Inflammatory macrophage treated with lipopolysaccharide for 1 hour (primary cell): Measurements from ENCODE around the gene GLIS1.
"Not testable (repeated sequence)": the region's sequence is repeated elsewhere in the genome, so short reads cannot be mapped to it uniquely, and the experiment has no call there.

Experiments used
- DNase-seq, 2 donors: peaks; one replicate each; pipeline ENCODE4 v3.0.0-alpha.2; 2020 to 2022

GLIS1 gene

GRCh38 chr1:53739109-53739681, at the start of gene GLIS1:
TSS of gene GLIS1 (minus strand) at chr1:53739164. CDS start at chr1:53738064, 1,100 bp downstream.
- peak; percentile 73 to 82 for DNase-seq

GRCh38 chr1:53787655-53788054, 48.7 kb upstream of the GLIS1 start:
- DNase-seq, result no peak

- no peak for DNase-seq
These were observed 44.1 kb upstream of the GLIS1 start for GRCh38 chr1:53783056-53783455.

- no peak for DNase-seq
These were observed 42.7 kb upstream of the GLIS1 start for GRCh38 chr1:53781654-53782053.

- DNase-seq, result no peak
These were observed 38.3 kb upstream of the GLIS1 start for GRCh38 chr1:53777272-53777671.

- DNase-seq, result no peak
These were observed 32.7 kb upstream of the GLIS1 start for GRCh38 chr1:53771648-53772047.

GRCh38 chr1:53769780-53770179, 30.8 kb upstream of the GLIS1 start:
- no peak for DNase-seq

GRCh38 chr1:53769184-53769583, 30.2 kb upstream of the GLIS1 start:
- DNase-seq, result no peak

- peak in 1 of 2 donors; percentile 17 for DNase-seq
These were observed 28.0 kb upstream of the GLIS1 start for GRCh38 chr1:53766831-53767405.

- DNase-seq, result no peak
These were observed 27.3 kb upstream of the GLIS1 start for GRCh38 chr1:53766194-53766742.

GRCh38 chr1:53765657-53766056, 26.7 kb upstream of the GLIS1 start:
- DNase-seq, result peak in 1 of 2 donors; percentile 3

- no peak for DNase-seq
These were observed 24.9 kb upstream of the GLIS1 start for GRCh38 chr1:53763911-53764310.

GRCh38 chr1:53763461-53763860, 24.5 kb upstream of the GLIS1 start:
- no peak for DNase-seq

GRCh38 chr1:53760497-53760896, 21.5 kb upstream of the GLIS1 start:
- DNase-seq, result not testable (repeated sequence)

- DNase-seq, result no peak
These were observed 16.9 kb upstream of the GLIS1 start for GRCh38 chr1:53755874-53756273.

GRCh38 chr1:53754484-53755312, 15.7 kb upstream of the GLIS1 start:
- DNase-seq, result peak; percentile 19 to 65

- no peak for DNase-seq
These were observed 13.3 kb upstream of the GLIS1 start for GRCh38 chr1:53752281-53752680.

GRCh38 chr1:53747841-53748240, 8.9 kb upstream of the GLIS1 start:
- DNase-seq, result no peak

- no peak for DNase-seq
These were observed 1.7 kb upstream of the GLIS1 start for GRCh38 chr1:53740621-53741105.

- no peak for DNase-seq
These were observed 507 bp downstream of the GLIS1 start for GRCh38 chr1:53738205-53739108.

GRCh38 chr1:53737648-53738204, 1.2 kb downstream of the GLIS1 start:
- no peak for DNase-seq

- DNase-seq, result no peak
These were observed 2.7 kb downstream of the GLIS1 start for GRCh38 chr1:53736290-53736689.
